Measurements from ENCODE around the gene ATOH8.

Gene ATOH8

DNA sequence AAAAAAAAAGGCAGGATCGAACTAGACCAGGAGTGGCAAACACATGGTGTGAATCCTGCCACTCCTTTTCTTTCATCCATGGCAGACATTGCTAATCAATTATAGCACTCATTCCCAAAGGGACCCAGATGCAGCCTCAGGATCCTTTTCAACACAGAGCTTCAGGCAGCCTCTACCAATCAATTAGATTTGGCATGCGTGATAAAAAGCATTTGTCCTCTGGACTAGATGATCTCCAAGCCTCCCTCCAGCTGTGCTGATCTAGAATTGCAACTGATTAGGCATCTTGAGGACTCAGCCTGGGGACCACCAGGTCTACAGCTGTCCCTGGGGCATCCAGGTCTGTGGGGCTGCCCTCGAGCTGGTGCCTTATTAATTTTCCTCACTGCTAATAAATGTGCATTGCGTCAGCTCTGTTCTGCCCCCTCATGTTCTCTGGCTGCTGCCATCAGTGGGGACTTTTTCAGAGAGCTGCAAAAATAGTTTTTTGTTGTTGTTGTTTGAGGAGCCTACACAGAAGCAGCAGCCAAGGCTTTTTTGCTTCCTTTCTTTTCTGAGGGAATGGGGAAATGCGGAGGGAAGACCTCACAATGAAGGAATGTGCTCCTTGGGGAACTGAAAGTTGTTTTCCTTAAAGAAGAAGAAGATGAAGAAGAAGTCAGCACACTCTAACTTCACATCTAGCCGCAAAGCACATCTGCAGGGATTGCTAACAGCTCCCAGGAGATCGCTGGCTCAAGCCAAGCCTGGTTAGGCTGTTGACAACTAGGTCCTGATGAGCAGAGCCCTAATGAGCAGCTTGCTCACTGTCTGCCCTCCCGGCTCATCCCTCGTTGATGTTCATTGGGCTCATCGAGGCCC lies 8.8 kb upstream of the ATOH8 start:
- TF ChIP-seq, protein P1, sequence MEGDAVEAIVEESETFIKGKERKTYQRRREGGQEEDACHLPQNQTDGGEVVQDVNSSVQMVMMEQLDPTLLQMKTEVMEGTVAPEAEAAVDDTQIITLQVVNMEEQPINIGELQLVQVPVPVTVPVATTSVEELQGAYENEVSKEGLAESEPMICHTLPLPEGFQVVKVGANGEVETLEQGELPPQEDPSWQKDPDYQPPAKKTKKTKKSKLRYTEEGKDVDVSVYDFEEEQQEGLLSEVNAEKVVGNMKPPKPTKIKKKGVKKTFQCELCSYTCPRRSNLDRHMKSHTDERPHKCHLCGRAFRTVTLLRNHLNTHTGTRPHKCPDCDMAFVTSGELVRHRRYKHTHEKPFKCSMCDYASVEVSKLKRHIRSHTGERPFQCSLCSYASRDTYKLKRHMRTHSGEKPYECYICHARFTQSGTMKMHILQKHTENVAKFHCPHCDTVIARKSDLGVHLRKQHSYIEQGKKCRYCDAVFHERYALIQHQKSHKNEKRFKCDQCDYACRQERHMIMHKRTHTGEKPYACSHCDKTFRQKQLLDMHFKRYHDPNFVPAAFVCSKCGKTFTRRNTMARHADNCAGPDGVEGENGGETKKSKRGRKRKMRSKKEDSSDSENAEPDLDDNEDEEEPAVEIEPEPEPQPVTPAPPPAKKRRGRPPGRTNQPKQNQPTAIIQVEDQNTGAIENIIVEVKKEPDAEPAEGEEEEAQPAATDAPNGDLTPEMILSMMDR (IDR thresholded peaks at IDR 0.05) = no peak
- Histone ChIP-seq H3K4me3 (peak overlapping the region in 1 of 2 donors; percentile 2), H3K27me3 (no peaks in the 10 kb centered on the region), H3K27ac (peak overlapping the region; percentile 96 to 97), H3K4me1 (peaks cover 13 to 97% (median 81%) of the 10 kb centered on the region in 4 donors), H3K36me3 (no peaks in the 10 kb centered on the region), H3K9me3 (no peaks in the 10 kb centered on the region)
- intact Hi-C loops (cut with DNase I; ENCODE audit: low total_unique reads) = loop anchor here (10.0 kb wide), 1 partner anchor 50 kb away; no protein-coding TSS in a partner anchor
- DNase-seq = peak; percentile 83 to 89

GRCh38 chr2:85745619-85746018 lies 8.2 kb upstream of the ATOH8 start:
- Histone ChIP-seq H3K9me3 (no peaks in the 10 kb centered on the region), H3K27me3 (no peaks in the 10 kb centered on the region), H3K27ac (peak overlapping the region; percentile 96 to 97), H3K4me3 (peak overlapping the region in 1 of 2 donors; percentile 2), H3K4me1 (peaks cover 13 to 97% (median 81%) of the 10 kb centered on the region in 4 donors), H3K36me3 (no peaks in the 10 kb centered on the region)
- TF ChIP-seq, protein P1 (IDR thresholded peaks at IDR 0.05) = no peak
- intact Hi-C loops (cut with DNase I; ENCODE audit: low total_unique reads) = loop anchor here (10.0 kb wide), 1 partner anchor 49 kb away; no protein-coding TSS in a partner anchor
- DNase-seq = no peak

DNA sequence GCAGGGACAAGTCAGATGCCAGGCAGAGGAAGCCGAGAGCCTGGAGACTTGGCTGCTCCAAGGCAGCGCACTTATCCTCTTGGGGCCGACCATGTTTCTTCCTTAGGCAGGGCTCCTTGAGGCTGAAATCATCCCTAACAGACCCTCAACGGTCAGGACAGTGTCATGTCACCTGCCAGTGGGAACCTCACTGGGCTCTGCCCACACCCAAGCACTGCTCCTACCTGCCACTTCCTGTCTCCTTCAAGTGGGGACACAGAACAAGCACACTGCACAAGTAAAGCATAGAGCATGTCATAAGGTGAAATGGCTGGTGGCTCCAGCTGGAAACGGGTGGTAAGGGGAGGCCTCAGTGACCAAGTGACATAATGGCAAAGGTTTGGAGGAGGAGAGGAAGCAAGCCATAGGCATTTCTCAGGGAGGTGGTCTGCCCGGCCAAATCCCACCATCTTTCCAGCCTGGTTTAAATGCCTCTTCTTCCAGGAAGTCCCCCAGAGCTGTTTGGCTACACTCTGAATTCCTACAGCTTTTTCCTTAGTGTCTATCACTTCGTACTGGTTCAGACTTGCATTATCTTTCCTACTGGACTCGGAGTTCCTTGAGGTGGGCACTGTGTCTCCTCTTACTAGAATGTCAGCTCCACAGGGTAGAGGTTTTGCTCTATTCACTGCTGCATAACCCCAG lies 7.3 kb upstream of the ATOH8 start:
- peaks cover 13 to 97% (median 81%) of the 10 kb centered on the region in 4 donors for H3K4me1 ChIP-seq
- TF ChIP-seq, protein P1 (IDR thresholded peaks at IDR 0.05) = no peak
- no peaks in the 10 kb centered on the region for H3K36me3 ChIP-seq
- no peaks in the 10 kb centered on the region for H3K9me3 ChIP-seq
- DNase-seq = no peak
- H3K4me3 ChIP-seq = no peak overlapping the region
- H3K27me3 ChIP-seq = no peaks in the 10 kb centered on the region
- peak overlapping the region; percentile 96 to 97 for H3K27ac ChIP-seq
- intact Hi-C loops (cut with DNase I; ENCODE audit: low total_unique reads) = loop anchor here (10.0 kb wide), 1 partner anchor 48 kb away; no protein-coding TSS in a partner anchor

- H3K4me1 ChIP-seq = peaks cover 13 to 98% (median 81%) of the 10 kb centered on the region in 4 donors
Observed at GRCh38 chr2:85747441-85747840, 6.3 kb upstream of the ATOH8 start.

More at GRCh38 chr2:85747441-85747840, 6.3 kb upstream of the ATOH8 start:
- Histone ChIP-seq H3K27ac (peak overlapping the region; percentile 96 to 97), H3K36me3 (no peaks in the 10 kb centered on the region), H3K9me3 (no peaks in the 10 kb centered on the region), H3K27me3 (no peaks in the 10 kb centered on the region), H3K4me3 (no peak overlapping the region)
- intact Hi-C loops (cut with DNase I; ENCODE audit: low total_unique reads) = loop anchor here (10.0 kb wide), 1 partner anchor 47 kb away; no protein-coding TSS in a partner anchor
- TF ChIP-seq, protein P1 (IDR thresholded peaks at IDR 0.05) = no peak
- no peak for DNase-seq

Data from tibial artery (tissue), 4 donors.